Measurements from ENCODE around the gene C15orf40. TPM values are rescaled to one million over a fixed set of nuclear protein-coding genes. Genes with fewer than 3 reads are reported as not detected.

The C15orf40 gene
- total and polyA plus RNA-seq, 2 of the 13 experiments (the other 11 are each of a cell fraction or from before 2014, with no cell fraction given) = 24.0 to 26.3 TPM

DNA sequence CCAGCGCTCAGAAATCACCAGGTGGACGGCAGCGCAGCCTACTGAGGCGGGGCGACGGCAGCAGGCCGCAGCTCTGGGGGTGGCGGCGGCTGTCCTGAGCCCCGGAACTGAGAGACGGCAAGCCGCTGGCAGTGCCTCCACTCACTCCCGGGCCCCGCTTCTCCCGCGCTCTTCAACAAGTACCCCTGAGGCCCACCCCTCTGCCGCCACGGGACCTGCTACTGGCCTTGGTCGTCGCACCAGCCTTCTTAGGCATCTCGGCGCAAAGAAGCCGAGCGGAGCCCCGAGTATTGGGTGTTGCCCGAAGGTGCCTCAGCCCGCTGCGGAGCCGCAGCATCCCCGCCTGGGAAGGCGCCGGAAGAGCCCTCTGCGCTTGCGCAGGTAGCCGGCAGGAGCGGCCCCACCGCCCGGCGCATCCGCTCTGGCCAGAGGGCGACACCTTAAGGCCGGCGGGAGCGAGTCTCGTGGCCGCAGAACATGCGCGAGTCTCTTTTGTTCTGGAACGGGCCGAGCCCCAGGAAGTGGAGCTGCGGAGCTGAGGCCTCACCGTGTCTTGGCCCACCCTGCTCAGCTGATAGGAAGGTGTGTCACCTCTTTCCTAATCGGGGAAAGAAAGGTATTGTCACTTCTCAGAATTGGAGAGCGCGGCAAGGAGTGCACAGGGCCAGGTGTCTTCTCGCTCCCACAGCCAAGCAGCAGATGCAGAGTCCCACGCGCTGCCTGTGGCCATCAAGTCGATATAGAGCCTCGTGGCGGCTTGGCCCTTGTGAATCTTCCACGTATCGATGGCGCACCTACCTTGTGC, at the start of gene C15orf40 (continued):
- TF ChIP-seq, protein P1, sequence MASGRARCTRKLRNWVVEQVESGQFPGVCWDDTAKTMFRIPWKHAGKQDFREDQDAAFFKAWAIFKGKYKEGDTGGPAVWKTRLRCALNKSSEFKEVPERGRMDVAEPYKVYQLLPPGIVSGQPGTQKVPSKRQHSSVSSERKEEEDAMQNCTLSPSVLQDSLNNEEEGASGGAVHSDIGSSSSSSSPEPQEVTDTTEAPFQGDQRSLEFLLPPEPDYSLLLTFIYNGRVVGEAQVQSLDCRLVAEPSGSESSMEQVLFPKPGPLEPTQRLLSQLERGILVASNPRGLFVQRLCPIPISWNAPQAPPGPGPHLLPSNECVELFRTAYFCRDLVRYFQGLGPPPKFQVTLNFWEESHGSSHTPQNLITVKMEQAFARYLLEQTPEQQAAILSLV (CRISPR knock-in tag; IDR thresholded peaks at IDR 0.05; ENCODE audit: borderline replicate concordance) = peak; percentile 81; the same call in 1 of the 2 replicates
- TF ChIP-seq, protein P2, sequence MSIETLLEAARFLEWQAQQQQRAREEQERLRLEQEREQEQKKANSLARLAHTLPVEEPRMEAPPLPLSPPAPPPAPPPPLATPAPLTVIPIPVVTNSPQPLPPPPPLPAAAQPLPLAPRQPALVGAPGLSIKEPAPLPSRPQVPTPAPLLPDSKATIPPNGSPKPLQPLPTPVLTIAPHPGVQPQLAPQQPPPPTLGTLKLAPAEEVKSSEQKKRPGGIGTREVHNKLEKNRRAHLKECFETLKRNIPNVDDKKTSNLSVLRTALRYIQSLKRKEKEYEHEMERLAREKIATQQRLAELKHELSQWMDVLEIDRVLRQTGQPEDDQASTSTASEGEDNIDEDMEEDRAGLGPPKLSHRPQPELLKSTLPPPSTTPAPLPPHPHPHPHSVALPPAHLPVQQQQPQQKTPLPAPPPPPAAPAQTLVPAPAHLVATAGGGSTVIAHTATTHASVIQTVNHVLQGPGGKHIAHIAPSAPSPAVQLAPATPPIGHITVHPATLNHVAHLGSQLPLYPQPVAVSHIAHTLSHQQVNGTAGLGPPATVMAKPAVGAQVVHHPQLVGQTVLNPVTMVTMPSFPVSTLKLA (IDR thresholded peaks at IDR 0.05) = peak; percentile 5; the same call in 1 of the 2 replicates
- TF ChIP-seq MIER2 (CRISPR knock-in tag; IDR thresholded peaks at IDR 0.05) (peak; percentile 20; the same call in 1 of the 2 replicates), IRX3 (CRISPR knock-in tag; IDR thresholded peaks at IDR 0.05; ENCODE audit: borderline replicate concordance, low read depth) (no peak), ZBTB38 (CRISPR knock-in tag; IDR thresholded peaks at IDR 0.05) (peak; percentile 100), HDAC2 (CRISPR knock-in tag; IDR thresholded peaks at IDR 0.05) (peak; percentile 82), RXRA (CRISPR knock-in tag; IDR thresholded peaks at IDR 0.05) (peak; percentile 72; the same call in 1 of the 2 replicates), SALL1 (CRISPR knock-in tag; IDR thresholded peaks at IDR 0.05) (peak; percentile 79), STAT5B (CRISPR knock-in tag; IDR thresholded peaks at IDR 0.05) (0 out of 2 replicates have a peak, but pooled peaks have one; percentile 61), FOXM1 (CRISPR knock-in tag; IDR thresholded peaks at IDR 0.05) (no peak), ZNF547 (CRISPR knock-in tag; IDR thresholded peaks at IDR 0.05) (peak; percentile 60), ZNF3 (CRISPR knock-in tag; IDR thresholded peaks at IDR 0.05) (0 out of 2 replicates have a peak, but pooled peaks have one; percentile 13), ZNF180 (CRISPR knock-in tag; IDR thresholded peaks at IDR 0.05; ENCODE audit: borderline replicate concordance, low read depth) (no peak), HMGA1 (CRISPR knock-in tag; conservative IDR thresholded peaks at IDR 0.05) (no peak)
- TF ChIP-seq, protein P3, sequence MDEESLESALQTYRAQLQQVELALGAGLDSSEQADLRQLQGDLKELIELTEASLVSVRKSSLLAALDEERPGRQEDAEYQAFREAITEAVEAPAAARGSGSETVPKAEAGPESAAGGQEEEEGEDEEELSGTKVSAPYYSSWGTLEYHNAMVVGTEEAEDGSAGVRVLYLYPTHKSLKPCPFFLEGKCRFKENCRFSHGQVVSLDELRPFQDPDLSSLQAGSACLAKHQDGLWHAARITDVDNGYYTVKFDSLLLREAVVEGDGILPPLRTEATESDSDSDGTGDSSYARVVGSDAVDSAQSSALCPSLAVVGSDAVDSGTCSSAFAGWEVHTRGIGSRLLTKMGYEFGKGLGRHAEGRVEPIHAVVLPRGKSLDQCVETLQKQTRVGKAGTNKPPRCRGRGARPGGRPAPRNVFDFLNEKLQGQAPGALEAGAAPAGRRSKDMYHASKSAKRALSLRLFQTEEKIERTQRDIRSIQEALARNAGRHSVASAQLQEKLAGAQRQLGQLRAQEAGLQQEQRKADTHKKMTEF (CRISPR knock-in tag; IDR thresholded peaks at IDR 0.05) = peak; percentile 87
- TF ChIP-seq, protein P4, sequence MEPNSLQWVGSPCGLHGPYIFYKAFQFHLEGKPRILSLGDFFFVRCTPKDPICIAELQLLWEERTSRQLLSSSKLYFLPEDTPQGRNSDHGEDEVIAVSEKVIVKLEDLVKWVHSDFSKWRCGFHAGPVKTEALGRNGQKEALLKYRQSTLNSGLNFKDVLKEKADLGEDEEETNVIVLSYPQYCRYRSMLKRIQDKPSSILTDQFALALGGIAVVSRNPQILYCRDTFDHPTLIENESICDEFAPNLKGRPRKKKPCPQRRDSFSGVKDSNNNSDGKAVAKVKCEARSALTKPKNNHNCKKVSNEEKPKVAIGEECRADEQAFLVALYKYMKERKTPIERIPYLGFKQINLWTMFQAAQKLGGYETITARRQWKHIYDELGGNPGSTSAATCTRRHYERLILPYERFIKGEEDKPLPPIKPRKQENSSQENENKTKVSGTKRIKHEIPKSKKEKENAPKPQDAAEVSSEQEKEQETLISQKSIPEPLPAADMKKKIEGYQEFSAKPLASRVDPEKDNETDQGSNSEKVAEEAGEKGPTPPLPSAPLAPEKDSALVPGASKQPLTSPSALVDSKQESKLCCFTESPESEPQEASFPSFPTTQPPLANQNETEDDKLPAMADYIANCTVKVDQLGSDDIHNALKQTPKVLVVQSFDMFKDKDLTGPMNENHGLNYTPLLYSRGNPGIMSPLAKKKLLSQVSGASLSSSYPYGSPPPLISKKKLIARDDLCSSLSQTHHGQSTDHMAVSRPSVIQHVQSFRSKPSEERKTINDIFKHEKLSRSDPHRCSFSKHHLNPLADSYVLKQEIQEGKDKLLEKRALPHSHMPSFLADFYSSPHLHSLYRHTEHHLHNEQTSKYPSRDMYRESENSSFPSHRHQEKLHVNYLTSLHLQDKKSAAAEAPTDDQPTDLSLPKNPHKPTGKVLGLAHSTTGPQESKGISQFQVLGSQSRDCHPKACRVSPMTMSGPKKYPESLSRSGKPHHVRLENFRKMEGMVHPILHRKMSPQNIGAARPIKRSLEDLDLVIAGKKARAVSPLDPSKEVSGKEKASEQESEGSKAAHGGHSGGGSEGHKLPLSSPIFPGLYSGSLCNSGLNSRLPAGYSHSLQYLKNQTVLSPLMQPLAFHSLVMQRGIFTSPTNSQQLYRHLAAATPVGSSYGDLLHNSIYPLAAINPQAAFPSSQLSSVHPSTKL (CRISPR knock-in tag; IDR thresholded peaks at IDR 0.05) = peak; percentile 15; the same call in 1 of the 2 replicates
- TF ChIP-seq, protein P5, sequence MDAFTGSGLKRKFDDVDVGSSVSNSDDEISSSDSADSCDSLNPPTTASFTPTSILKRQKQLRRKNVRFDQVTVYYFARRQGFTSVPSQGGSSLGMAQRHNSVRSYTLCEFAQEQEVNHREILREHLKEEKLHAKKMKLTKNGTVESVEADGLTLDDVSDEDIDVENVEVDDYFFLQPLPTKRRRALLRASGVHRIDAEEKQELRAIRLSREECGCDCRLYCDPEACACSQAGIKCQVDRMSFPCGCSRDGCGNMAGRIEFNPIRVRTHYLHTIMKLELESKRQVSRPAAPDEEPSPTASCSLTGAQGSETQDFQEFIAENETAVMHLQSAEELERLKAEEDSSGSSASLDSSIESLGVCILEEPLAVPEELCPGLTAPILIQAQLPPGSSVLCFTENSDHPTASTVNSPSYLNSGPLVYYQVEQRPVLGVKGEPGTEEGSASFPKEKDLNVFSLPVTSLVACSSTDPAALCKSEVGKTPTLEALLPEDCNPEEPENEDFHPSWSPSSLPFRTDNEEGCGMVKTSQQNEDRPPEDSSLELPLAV (CRISPR knock-in tag; conservative IDR thresholded peaks at IDR 0.05; ENCODE audit: low read depth) = 0 out of 2 replicates have a peak, but pooled peaks have one; percentile 47
- TF ChIP-seq, protein P6, sequence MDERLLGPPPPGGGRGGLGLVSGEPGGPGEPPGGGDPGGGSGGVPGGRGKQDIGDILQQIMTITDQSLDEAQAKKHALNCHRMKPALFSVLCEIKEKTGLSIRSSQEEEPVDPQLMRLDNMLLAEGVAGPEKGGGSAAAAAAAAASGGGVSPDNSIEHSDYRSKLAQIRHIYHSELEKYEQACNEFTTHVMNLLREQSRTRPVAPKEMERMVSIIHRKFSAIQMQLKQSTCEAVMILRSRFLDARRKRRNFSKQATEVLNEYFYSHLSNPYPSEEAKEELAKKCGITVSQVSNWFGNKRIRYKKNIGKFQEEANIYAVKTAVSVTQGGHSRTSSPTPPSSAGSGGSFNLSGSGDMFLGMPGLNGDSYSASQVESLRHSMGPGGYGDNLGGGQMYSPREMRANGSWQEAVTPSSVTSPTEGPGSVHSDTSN (CRISPR knock-in tag; IDR thresholded peaks at IDR 0.05) = no peak

Data from HepG2 (cell line).